Testis (tissue), 3 donors: Measurements from ENCODE around the gene TLK2. TPM values are rescaled to one million over a fixed set of nuclear protein-coding genes. Genes with fewer than 3 reads are reported as not detected.

Experiments used
- DNase-seq: peaks from one replicate; pipeline ENCODE4 v3.0.0-alpha.2; 2019
- H3K27ac ChIP-seq, 2 donors: fragments of 200-600 bp; sonication (generic); one replicate each; pipeline ENCODE4 v1.5.1; 2019
- H3K27me3 ChIP-seq: fragments of 200-600 bp; sonication (generic); one replicate; pipeline ENCODE4 v1.5.1; 2019
- H3K36me3 ChIP-seq: fragments of 200-600 bp; sonication (generic); one replicate; pipeline ENCODE4 v1.5.1; 2017; ENCODE audit warnings: low read depth; ENCODE audit errors: missing control alignments
- H3K4me1 ChIP-seq: fragments of 200-600 bp; sonication (generic); one replicate; pipeline ENCODE4 v1.5.1; 2019
- H3K4me3 ChIP-seq, 2 donors: fragments of 200-600 bp; sonication (generic); one replicate each; pipeline ENCODE4 v1.5.1; 2017 to 2019
- H3K9me3 ChIP-seq: fragments of 200-600 bp; sonication (generic); one replicate; pipeline ENCODE4 v1.5.1; 2017
- POLR2A ChIP-seq: fragments of 450-650 bp; IDR thresholded peaks from one replicate; pipeline ENCODE4 v1.6.1; 2017; ENCODE audit warnings: antibody characterized with exemption, mild to moderate bottlenecking, moderate library complexity
- WGBS, 2 donors: methylation state at CpG; one replicate each; pipeline ENCODE4 v1.1.5; 2018; 5-methylcytosine and 5-hydroxymethylcytosine counted together
- intact Hi-C: fragments of 100-400 bp; cut with DNase I; formaldehyde crosslinking; loops from one replicate; pipeline ENCODE4 v1.15.1; 2023; ENCODE audit warnings: low total_unique reads
- polyA plus RNA-seq: library from polyadenylated mRNA; stranded (reverse); fragments of 350-450 nt; fragmentation: Illumina TruSeq; extraction: RNeasy Lipid Tissue Mini Kit (QIAGEN cat#74804); gene quantifications from one replicate; pipeline ENCODE4 v1.2.3, GENCODE V29; 2014; ENCODE audit warnings: low read depth, low replicate concordance; ENCODE audit not compliant: insufficient read depth
- small RNA-seq, 2 donors: library from RNA; depleted of rRNA; stranded (forward); fragments of <200 nt; gene quantifications; one replicate each; pipeline ENCODE3, GENCODE V24; 2016
- total RNA-seq, 2 donors: library from RNA; depleted of rRNA; stranded (reverse); fragments of >200 nt; gene quantifications; one replicate each; pipeline ENCODE4 v1.2.3, GENCODE V29; 2016
- TF ChIP-seq, protein P1 (sequence below), 3 experiments: fragments of 450-650 bp in 2 of 3; fragments of 200-600 bp in 1 of 3; sonication (generic) in 1 of 3; IDR thresholded peaks; one replicate each; pipeline ENCODE4 v1.5.1; 2016 to 2019; ENCODE audit warnings: antibody characterized with exemption in 3 of 3, mild to moderate bottlenecking in 2 of 3, moderate library complexity in 1 of 3

The TLK2 gene
- total and polyA plus RNA-seq, 3 donors from 2014 or later = 64.5 to 109 (median 78.2) TPM

DNA sequence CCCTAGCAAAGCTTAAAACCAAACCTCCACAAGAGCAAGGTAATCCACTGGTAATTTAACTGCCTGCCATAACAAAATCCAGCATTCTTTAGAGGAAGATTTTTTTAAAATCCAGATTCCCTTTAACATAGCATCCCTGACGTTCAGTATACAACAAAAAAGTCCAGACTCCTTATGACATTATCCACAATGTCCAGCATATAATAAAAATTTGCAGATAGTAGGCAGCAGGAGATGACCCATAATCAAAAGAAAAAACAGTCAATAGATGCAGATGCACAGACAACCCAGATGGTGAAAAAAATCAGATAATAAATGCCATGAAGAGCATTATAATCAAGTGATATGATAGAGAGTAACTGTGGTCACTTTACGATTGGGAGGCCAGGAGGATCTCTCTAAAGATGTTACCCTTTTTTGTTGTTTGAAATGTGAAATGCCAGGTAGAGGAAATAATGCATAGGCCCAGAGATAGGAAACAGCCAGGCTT is 182.0 kb downstream of the TLK2 start:
- H3K9me3 ChIP-seq = no peaks in the 10 kb centered on the region
- H3K27ac ChIP-seq = no peak overlapping the region
- TF ChIP-seq POLR2A = no peak
- TF ChIP-seq, protein P1, sequence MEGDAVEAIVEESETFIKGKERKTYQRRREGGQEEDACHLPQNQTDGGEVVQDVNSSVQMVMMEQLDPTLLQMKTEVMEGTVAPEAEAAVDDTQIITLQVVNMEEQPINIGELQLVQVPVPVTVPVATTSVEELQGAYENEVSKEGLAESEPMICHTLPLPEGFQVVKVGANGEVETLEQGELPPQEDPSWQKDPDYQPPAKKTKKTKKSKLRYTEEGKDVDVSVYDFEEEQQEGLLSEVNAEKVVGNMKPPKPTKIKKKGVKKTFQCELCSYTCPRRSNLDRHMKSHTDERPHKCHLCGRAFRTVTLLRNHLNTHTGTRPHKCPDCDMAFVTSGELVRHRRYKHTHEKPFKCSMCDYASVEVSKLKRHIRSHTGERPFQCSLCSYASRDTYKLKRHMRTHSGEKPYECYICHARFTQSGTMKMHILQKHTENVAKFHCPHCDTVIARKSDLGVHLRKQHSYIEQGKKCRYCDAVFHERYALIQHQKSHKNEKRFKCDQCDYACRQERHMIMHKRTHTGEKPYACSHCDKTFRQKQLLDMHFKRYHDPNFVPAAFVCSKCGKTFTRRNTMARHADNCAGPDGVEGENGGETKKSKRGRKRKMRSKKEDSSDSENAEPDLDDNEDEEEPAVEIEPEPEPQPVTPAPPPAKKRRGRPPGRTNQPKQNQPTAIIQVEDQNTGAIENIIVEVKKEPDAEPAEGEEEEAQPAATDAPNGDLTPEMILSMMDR (IDR thresholded peaks at IDR 0.05) = no peak
- no peaks in the 10 kb centered on the region for H3K36me3 ChIP-seq
- WGBS, 2 donors = 94 to 98% methylated on average over 2 of the region's 2 CpGs
- intact Hi-C loops = no loop called here
- peaks cover 25% of the 10 kb centered on the region for H3K4me1 ChIP-seq
- DNase-seq = no peak
- no peak overlapping the region for H3K4me3 ChIP-seq
- no peaks in the 10 kb centered on the region for H3K27me3 ChIP-seq

DNA sequence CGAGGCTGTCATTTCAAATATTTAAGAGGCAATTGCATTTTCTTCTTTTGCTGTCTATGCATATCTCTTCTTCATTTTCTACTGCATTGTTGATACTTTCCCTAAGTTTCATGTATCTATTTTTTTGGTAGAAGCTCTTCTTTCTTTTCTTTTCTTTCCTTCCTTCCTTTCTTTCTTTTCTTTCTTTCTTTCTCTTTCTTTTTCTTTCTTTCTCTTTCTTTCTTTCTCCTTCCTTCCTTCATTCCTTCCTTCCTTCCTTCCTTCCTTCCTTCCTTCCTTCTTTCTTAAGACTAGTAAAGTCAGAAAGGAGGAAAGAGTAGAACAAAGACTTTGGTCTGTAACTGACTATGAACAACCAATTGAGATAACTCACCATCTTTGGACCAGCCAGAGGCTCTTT is 182.7 kb downstream of the TLK2 start:
- no peaks in the 10 kb centered on the region for H3K27me3 ChIP-seq
- H3K4me1 ChIP-seq = peaks cover 19% of the 10 kb centered on the region
- no peaks in the 10 kb centered on the region for H3K9me3 ChIP-seq
- DNase-seq = no peak
- H3K27ac ChIP-seq = no peak overlapping the region
- intact Hi-C loops = no loop called here
- TF ChIP-seq, protein P1 (IDR thresholded peaks at IDR 0.05) = no peak
- TF ChIP-seq POLR2A = no peak
- 98 to 100% methylated on average over 1 of the region's 1 CpG for WGBS, 2 donors
- H3K36me3 ChIP-seq = no peaks in the 10 kb centered on the region
- H3K4me3 ChIP-seq = no peak overlapping the region

DNA sequence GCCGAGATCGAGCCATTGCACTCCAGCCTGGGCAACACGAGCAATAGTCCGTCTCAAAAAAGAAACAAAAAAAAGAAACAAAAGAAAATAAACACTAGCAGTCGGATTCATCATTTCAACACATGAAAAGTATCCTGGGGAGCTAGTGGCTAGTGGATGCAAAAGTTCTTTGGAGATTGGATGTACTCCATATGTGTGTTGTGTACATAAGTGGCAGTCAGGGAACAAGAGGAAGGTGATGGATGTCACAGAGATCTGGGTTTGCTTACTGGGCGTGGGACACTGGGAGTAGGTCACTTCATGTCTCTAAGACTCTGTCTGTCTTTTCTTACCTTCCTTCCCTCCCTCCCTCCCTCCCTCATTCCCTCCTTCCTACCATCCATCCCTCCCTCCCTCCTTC is 184.2 kb downstream of the TLK2 start:
- intact Hi-C loops = no loop called here
- H3K4me1 ChIP-seq = peaks cover 9% of the 10 kb centered on the region
- TF ChIP-seq, protein P1 (IDR thresholded peaks at IDR 0.05) = no peak
- no peak for TF ChIP-seq POLR2A
- no peak overlapping the region for H3K4me3 ChIP-seq
- DNase-seq = no peak
- WGBS, 2 donors = 86 to 94% methylated on average over 6 of the region's 6 CpGs
- no peak overlapping the region for H3K27ac ChIP-seq
- H3K9me3 ChIP-seq = no peaks in the 10 kb centered on the region
- no peaks in the 10 kb centered on the region for H3K27me3 ChIP-seq
- H3K36me3 ChIP-seq = no peaks in the 10 kb centered on the region

Small RNA genes lying within 50 kb of the gene (small RNA-seq; reads per million reads assigned to genes)
- 0 reads per million in 2 donors for gene RF00019

Other genes with a start within 250 kb of the TLK2 start
- gene EFCAB3, start 98.3 kb upstream of the TLK2 start, total RNA-seq = 1 to 10 TPM; 1.9 to 3.4 TPM
- 6.9 TPM for gene EFCAB3, start 98.3 kb upstream of the TLK2 start, polyA plus RNA-seq
- gene METTL2A, start 54.9 kb upstream of the TLK2 start, total RNA-seq = 10 to 100 TPM; 17.2 to 17.8 TPM
- 21.0 TPM for gene METTL2A, start 54.9 kb upstream of the TLK2 start, polyA plus RNA-seq
- gene MRC2, start 148.8 kb downstream of the TLK2 start, total RNA-seq = 10 to 100 TPM; 32.9 to 40.3 TPM
- 60.9 TPM for gene MRC2, start 148.8 kb downstream of the TLK2 start, polyA plus RNA-seq